HEK293 (cell line): ENCODE results near the gene LCOR.
A peak's percentile ranks its signal among the peaks of the same experiment; 100 is the strongest.

Source experiments
- BCL6B ChIP-seq: fragments of 450-650 bp; formaldehyde crosslinking; IDR thresholded peaks from 2 replicates; pipeline ENCODE4 v1.5.1; 2017; ENCODE audit warnings: missing biosample characterization, missing genetic modification characterization
- GLIS2 ChIP-seq: fragments of 450-650 bp; formaldehyde crosslinking; IDR thresholded peaks from 2 replicates; pipeline ENCODE4 v1.5.1; 2016; ENCODE audit warnings: missing biosample characterization, missing genetic modification characterization
- HOXC10 ChIP-seq: sonication (generic); formaldehyde crosslinking; IDR thresholded peaks from 2 replicates; pipeline ENCODE4 v1.8.1; 2023; ENCODE audit warnings: mild to moderate bottlenecking, missing genetic modification reagents
- KLF10 ChIP-seq: fragments of 450-650 bp; IDR thresholded peaks from 2 replicates; pipeline ENCODE4 v1.5.1; 2018; ENCODE audit warnings: missing biosample characterization, mild to moderate bottlenecking, missing genetic modification characterization
- MZF1 ChIP-seq: fragments of 450-650 bp; formaldehyde crosslinking; IDR thresholded peaks from 2 replicates; pipeline ENCODE4 v1.5.1; 2017; ENCODE audit warnings: missing biosample characterization, missing genetic modification characterization, borderline replicate concordance
- OSR2 ChIP-seq: fragments of 450-650 bp; formaldehyde crosslinking; IDR thresholded peaks from 2 replicates; pipeline ENCODE4 v1.5.1; 2016; ENCODE audit warnings: missing biosample characterization, missing genetic modification characterization
- OVOL3 ChIP-seq: fragments of 450-650 bp; formaldehyde crosslinking; IDR thresholded peaks from 2 replicates; pipeline ENCODE4 v1.5.1; 2016; ENCODE audit warnings: missing biosample characterization, missing genetic modification characterization
- PATZ1 ChIP-seq: fragments of 450-650 bp; formaldehyde crosslinking; IDR thresholded peaks from 2 replicates; pipeline ENCODE4 v1.5.1; 2016; ENCODE audit warnings: missing biosample characterization, missing genetic modification characterization
- REPIN1 ChIP-seq: fragments of 450-650 bp; formaldehyde crosslinking; IDR thresholded peaks from 2 replicates; pipeline ENCODE4 v1.5.1; 2017; ENCODE audit warnings: missing biosample characterization, missing genetic modification characterization, low read depth
- SETDB1 ChIP-seq: IDR thresholded peaks from one replicate; pipeline ENCODE4 v1.6.1; 2017; ENCODE audit warnings: mild to moderate bottlenecking, low read length, moderate library complexity, mixed read lengths; ENCODE audit not compliant: insufficient read length
- TRIM28 ChIP-seq: IDR thresholded peaks from 2 replicates; pipeline ENCODE4 v1.6.1; 2011; ENCODE audit warnings: low read length, control low read depth, borderline replicate concordance
- ZBTB20 ChIP-seq: fragments of 450-650 bp; formaldehyde crosslinking; IDR thresholded peaks from 2 replicates; pipeline ENCODE4 v1.5.1; 2016; ENCODE audit warnings: missing biosample characterization, missing genetic modification characterization
- ZBTB48 ChIP-seq: fragments of 450-650 bp; formaldehyde crosslinking; IDR thresholded peaks from 2 replicates; pipeline ENCODE4 v1.5.1; 2016; ENCODE audit warnings: missing biosample characterization, missing genetic modification characterization
- ZFP69B ChIP-seq: fragments of 450-650 bp; formaldehyde crosslinking; IDR thresholded peaks from 2 replicates; pipeline ENCODE4 v1.5.1; 2016; ENCODE audit warnings: missing biosample characterization, missing genetic modification characterization
- ZIC2 ChIP-seq: fragments of 450-650 bp; formaldehyde crosslinking; IDR thresholded peaks from 2 replicates; pipeline ENCODE4 v1.5.1; 2016; ENCODE audit warnings: missing biosample characterization, missing genetic modification characterization
- ZNF10 ChIP-seq: fragments of 450-650 bp; formaldehyde crosslinking; IDR thresholded peaks from 2 replicates; pipeline ENCODE4 v1.5.1; 2017; ENCODE audit warnings: missing biosample characterization, missing genetic modification characterization
- ZNF146 ChIP-seq: fragments of 450-650 bp; formaldehyde crosslinking; IDR thresholded peaks from 2 replicates; pipeline ENCODE4 v1.5.1; 2016; ENCODE audit warnings: missing biosample characterization, missing genetic modification characterization
- ZNF184 ChIP-seq: fragments of 450-650 bp; IDR thresholded peaks from 2 replicates; pipeline ENCODE4 v1.5.1; 2018; ENCODE audit warnings: missing biosample characterization, mild to moderate bottlenecking, missing genetic modification characterization
- ZNF19 ChIP-seq: fragments of 450-650 bp; formaldehyde crosslinking; IDR thresholded peaks from 2 replicates; pipeline ENCODE4; 2016; ENCODE audit warnings: missing biosample characterization, missing genetic modification characterization, low read depth
- ZNF211 ChIP-seq: fragments of 450-650 bp; formaldehyde crosslinking; IDR thresholded peaks from 2 replicates; pipeline ENCODE4 v1.5.1; 2016; ENCODE audit warnings: low read depth, missing biosample characterization, missing genetic modification characterization
- ZNF214 ChIP-seq: fragments of 450-650 bp; formaldehyde crosslinking; IDR thresholded peaks from 2 replicates; pipeline ENCODE4 v1.5.1; 2017; ENCODE audit warnings: missing biosample characterization, mild to moderate bottlenecking, missing genetic modification characterization, borderline replicate concordance
- ZNF223 ChIP-seq: fragments of 450-650 bp; formaldehyde crosslinking; IDR thresholded peaks from 2 replicates; pipeline ENCODE4 v1.5.1; 2016; ENCODE audit warnings: missing biosample characterization, missing genetic modification characterization
- ZNF274 ChIP-seq, 2 experiments: fragments of 200-500 bp in 1 of 2; fragments of 450-650 bp in 1 of 2; sonication (Bioruptor generic) in 1 of 2; formaldehyde crosslinking in 1 of 2; IDR thresholded peaks; 2 replicates each; pipeline versions ENCODE4 v1.5.1 to v1.6.1; 2014 to 2016; ENCODE audit warnings: borderline replicate concordance in 1 of 2, inconsistent platforms in 1 of 2, low read length in 1 of 2, missing biosample characterization in 1 of 2, missing genetic modification characterization in 1 of 2
- ZNF513 ChIP-seq: fragments of 450-650 bp; IDR thresholded peaks from 2 replicates; pipeline ENCODE4 v1.5.1; 2018; ENCODE audit warnings: missing biosample characterization, missing genetic modification characterization
- ZNF626 ChIP-seq: fragments of 450-650 bp; sonication (Bioruptor Pico); formaldehyde crosslinking; IDR thresholded peaks from 2 replicates; pipeline ENCODE4 v1.5.1; 2018; ENCODE audit warnings: missing biosample characterization, missing genetic modification characterization, inconsistent platforms
- ZNF629 ChIP-seq: fragments of 450-650 bp; formaldehyde crosslinking; IDR thresholded peaks from 2 replicates; pipeline ENCODE4 v1.5.1; 2017; ENCODE audit warnings: missing biosample characterization, missing genetic modification characterization
- ZNF791 ChIP-seq: fragments of 450-650 bp; formaldehyde crosslinking; IDR thresholded peaks from 2 replicates; pipeline ENCODE4 v1.5.1; 2016; ENCODE audit warnings: missing biosample characterization, missing genetic modification characterization
- ZNF843 ChIP-seq: fragments of 450-650 bp; formaldehyde crosslinking; IDR thresholded peaks from 2 replicates; pipeline ENCODE4 v1.5.1; 2016; ENCODE audit warnings: missing biosample characterization, missing genetic modification characterization
- ZXDB ChIP-seq: fragments of 450-650 bp; formaldehyde crosslinking; IDR thresholded peaks from 2 replicates; pipeline ENCODE4 v1.5.1; 2016; ENCODE audit warnings: missing biosample characterization, missing genetic modification characterization
- TF ChIP-seq, protein P1 (sequence below): fragments of 450-650 bp; formaldehyde crosslinking; IDR thresholded peaks from 2 replicates; pipeline ENCODE4 v1.5.1; 2016; ENCODE audit warnings: missing biosample characterization, missing genetic modification characterization
- TF ChIP-seq, protein P2 (sequence below): fragments of 450-650 bp; formaldehyde crosslinking; IDR thresholded peaks from 2 replicates; pipeline ENCODE4 v1.5.1; 2017; ENCODE audit warnings: missing biosample characterization, missing genetic modification characterization

LCOR gene

GRCh38 chr10:97024168-97025073 is 192.3 kb downstream of the LCOR start (continued):
- TF ChIP-seq MZF1 (tag by site-specific recombination), result 0 out of 2 replicates have a peak, but pooled peaks have one; percentile 26
- no peak for TF ChIP-seq ZNF791 (tag by site-specific recombination)
- TF ChIP-seq ZNF629, result peak; percentile 70
- TF ChIP-seq SETDB1, result no peak
- no peak for TF ChIP-seq ZNF626
- no peak for TF ChIP-seq ZNF214 (tag by site-specific recombination)
- no peak for TF ChIP-seq ZNF211
- TF ChIP-seq ZNF843 (tag by site-specific recombination), result peak; percentile 81; the same call in 1 of the 2 replicates
- TF ChIP-seq PATZ1 (tag by site-specific recombination), result peak; percentile 43; the same call in 1 of the 2 replicates
- TF ChIP-seq, protein P1, sequence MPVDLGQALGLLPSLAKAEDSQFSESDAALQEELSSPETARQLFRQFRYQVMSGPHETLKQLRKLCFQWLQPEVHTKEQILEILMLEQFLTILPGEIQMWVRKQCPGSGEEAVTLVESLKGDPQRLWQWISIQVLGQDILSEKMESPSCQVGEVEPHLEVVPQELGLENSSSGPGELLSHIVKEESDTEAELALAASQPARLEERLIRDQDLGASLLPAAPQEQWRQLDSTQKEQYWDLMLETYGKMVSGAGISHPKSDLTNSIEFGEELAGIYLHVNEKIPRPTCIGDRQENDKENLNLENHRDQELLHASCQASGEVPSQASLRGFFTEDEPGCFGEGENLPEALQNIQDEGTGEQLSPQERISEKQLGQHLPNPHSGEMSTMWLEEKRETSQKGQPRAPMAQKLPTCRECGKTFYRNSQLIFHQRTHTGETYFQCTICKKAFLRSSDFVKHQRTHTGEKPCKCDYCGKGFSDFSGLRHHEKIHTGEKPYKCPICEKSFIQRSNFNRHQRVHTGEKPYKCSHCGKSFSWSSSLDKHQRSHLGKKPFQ (tag by site-specific recombination), result 0 out of 2 replicates have a peak, but pooled peaks have one; percentile 24
- 0 out of 2 replicates have a peak, but pooled peaks have one; percentile 24 for TF ChIP-seq ZBTB20
- TF ChIP-seq, protein P2, sequence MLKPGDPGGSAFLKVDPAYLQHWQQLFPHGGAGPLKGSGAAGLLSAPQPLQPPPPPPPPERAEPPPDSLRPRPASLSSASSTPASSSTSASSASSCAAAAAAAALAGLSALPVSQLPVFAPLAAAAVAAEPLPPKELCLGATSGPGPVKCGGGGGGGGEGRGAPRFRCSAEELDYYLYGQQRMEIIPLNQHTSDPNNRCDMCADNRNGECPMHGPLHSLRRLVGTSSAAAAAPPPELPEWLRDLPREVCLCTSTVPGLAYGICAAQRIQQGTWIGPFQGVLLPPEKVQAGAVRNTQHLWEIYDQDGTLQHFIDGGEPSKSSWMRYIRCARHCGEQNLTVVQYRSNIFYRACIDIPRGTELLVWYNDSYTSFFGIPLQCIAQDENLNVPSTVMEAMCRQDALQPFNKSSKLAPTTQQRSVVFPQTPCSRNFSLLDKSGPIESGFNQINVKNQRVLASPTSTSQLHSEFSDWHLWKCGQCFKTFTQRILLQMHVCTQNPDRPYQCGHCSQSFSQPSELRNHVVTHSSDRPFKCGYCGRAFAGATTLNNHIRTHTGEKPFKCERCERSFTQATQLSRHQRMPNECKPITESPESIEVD (tag by site-specific recombination), result peak; percentile 96
- TF ChIP-seq ZBTB48 (tag by site-specific recombination), result peak; percentile 23; the same call in 1 of the 2 replicates
- TF ChIP-seq BCL6B (tag by site-specific recombination), result peak; percentile 96
- TF ChIP-seq TRIM28, result no peak
- TF ChIP-seq ZNF146 (tag by site-specific recombination), result no peak
- peak; percentile 68 for TF ChIP-seq ZXDB
- TF ChIP-seq ZNF223, result 0 out of 2 replicates have a peak, but pooled peaks have one; percentile 57
- TF ChIP-seq ZNF10 (tag by site-specific recombination), result peak; percentile 65; the same call in 1 of the 2 replicates
- TF ChIP-seq GLIS2 (tag by site-specific recombination), result peak; percentile 31; the same call in 1 of the 2 replicates
- TF ChIP-seq ZNF184, result no peak
- no peak for TF ChIP-seq ZNF274 (IDR thresholded peaks at IDR 0.05; ENCODE audit: low read length)
- TF ChIP-seq ZNF274 (tag by site-specific recombination; IDR thresholded peaks at IDR 0.05; ENCODE audit: borderline replicate concordance), result no peak
- TF ChIP-seq OSR2 (tag by site-specific recombination), result 0 out of 2 replicates have a peak, but pooled peaks have one; percentile 18
- TF ChIP-seq ZNF513 (tag by site-specific recombination), result no peak
- 0 out of 2 replicates have a peak, but pooled peaks have one; percentile 40 for TF ChIP-seq KLF10 (tag by site-specific recombination)
- TF ChIP-seq OVOL3 (tag by site-specific recombination), result 0 out of 2 replicates have a peak, but pooled peaks have one; percentile 62
- no peak for TF ChIP-seq ZIC2 (tag by site-specific recombination)
- peak; percentile 91 for TF ChIP-seq ZFP69B
- TF ChIP-seq HOXC10 (CRISPR knock-in tag), result no peak
- no peak for TF ChIP-seq ZNF19
- TF ChIP-seq REPIN1 (tag by site-specific recombination), result no peak
